Tongue (tissue), 2 donors: ENCODE data around the gene AFF1. TPM values are rescaled to one million over a fixed set of nuclear protein-coding genes. Genes with fewer than 3 reads are reported as not detected.

Experiments
- DNase-seq: peaks from one replicate; pipeline ENCODE4 v3.0.0-alpha.2; 2015
- total RNA-seq: library from RNA; depleted of rRNA; stranded (reverse); fragments of >200 nt; gene quantifications from one replicate; pipeline ENCODE4 v1.2.3, GENCODE V29; 2014

Gene AFF1
- total RNA-seq, 1 donor from 2014 or later = 41.1 TPM

GRCh38 chr4:87152310-87153041, 217.7 kb downstream of the AFF1 start:
- no peak for DNase-seq

DNA sequence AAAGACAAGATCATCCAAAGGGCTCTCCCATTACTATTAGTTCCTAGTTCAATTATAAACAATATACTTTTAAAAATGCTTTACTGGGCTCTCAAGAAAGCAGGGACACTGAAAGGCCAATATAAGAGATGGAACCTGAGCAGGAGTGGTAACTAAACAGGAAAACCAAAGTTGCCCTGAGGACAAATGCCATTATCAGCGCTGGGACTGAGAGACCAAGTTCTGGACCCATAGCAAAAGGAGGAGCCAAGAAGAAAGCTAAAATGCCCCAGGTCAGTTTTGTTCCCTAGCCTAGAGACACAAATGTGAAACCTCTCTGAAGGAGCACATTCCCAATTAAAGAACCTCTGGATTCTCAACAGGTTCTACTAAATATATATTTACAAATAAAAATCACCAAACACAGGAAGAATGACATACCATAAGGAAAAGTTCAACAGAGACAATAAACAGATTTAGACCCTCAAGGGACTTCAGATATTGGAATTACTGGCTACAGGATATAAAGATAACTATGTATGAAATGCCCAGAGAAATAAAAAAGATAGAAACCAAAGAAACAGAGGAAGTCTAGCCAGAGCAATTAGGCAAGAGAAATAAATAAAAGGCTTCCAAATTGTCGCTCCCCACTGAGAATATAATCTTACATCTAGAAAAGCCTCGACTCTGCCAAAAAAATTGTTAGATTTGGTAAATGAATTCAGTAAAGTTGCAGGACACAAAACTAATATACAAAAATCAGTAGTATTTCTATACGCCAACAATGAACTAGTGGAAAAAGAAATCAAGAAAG, 218.5 kb downstream of the AFF1 start:
- no peak for DNase-seq

DNA sequence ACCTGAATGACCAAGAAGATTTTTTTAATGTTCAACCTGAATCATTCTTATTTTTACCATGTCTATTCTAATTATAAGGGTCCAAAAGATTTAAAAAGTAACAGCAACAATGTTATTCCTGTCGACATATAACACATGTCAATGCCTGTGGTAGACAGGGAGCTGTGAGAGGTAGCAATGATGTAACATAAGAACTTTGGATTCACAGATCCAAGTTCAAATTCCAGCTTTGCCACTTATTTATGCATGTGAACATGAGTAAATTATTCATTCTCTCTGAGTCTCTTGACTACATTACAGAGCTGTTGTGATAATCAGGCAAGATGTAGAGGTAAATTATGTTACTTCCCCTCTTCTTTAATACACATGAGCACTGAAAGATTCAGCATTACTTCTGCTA, 231.1 kb downstream of the AFF1 start:
- DNase-seq = no peak

GRCh38 chr4:87166296-87166854, 231.6 kb downstream of the AFF1 start:
- DNase-seq = no peak

DNA sequence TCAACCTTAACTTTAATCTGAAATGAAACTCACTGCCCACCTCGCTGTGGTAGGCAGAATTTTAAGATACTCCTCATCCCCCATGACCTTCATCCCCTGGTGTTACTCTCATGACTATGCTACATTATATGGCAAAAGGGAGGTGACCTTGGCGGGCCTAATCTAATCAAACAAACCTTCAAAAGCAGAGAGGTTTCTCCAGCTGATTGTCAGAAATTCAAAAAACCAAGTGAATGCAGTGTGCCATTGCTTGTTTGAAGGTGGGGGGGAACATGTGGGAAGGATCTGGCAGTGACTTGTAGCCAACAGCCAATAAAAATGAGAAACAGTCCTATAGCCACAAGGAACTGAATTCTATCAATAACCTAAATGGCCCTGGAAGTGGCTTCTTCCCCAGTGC, 237.1 kb downstream of the AFF1 start:
- no peak for DNase-seq

- no peak for DNase-seq
Observed at GRCh38 chr4:87174672-87175071, 239.9 kb downstream of the AFF1 start.

DNA sequence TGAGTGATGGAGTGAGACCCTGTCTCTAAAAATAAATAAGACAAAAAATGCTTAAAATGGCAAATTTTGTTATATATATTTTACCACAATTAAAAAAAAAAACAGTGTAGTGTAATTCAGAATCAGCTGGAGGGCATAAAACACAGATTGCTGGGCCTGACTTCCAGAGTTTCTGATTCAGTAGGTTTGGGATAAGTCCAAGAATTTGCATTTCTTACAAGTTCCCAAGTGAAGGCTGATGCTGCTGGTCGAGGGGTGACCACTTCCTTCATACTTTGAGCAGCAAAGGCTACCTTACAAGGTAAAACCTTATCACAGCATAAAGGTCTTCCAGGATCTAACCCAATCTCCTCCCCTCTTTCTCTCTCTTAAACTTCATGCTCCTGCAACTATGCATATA, 244.9 kb downstream of the AFF1 start:
- no peak for DNase-seq

DNA sequence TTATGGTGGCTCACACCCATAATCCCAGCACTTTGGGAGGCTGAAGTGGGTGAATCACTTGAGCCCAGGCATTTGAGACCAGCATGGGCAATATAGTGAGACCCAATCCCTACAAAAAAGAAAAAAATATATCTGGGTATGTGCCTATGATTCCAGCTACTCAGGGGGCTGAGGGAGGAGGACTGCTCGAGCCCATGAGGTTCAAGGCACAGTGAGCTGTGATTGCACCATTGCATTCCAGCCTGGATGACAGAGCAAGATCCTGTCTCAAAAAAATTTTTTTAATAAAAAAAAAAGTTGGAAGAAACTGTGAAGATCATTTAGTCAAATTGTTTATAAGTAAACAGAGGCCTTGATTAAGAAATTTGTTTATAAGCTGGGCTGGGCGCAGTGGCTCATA, 246.0 kb downstream of the AFF1 start:
- no peak for DNase-seq

- no peak for DNase-seq
Observed at GRCh38 chr4:87185146-87185870, 250.5 kb downstream of the AFF1 start.

- DNase-seq = peak; percentile 72
Observed at GRCh38 chr4:87188048-87188447, 253.2 kb downstream of the AFF1 start.

- no peak for DNase-seq
Observed at GRCh38 chr4:87188932-87189331, 254.1 kb downstream of the AFF1 start.

Other genes with a start within 250 kb of the AFF1 start
- gene SLC10A6, start 85.6 kb upstream of the AFF1 start, total RNA-seq = 0.51 TPM
- 1.7 TPM for gene C4orf36, start 42.6 kb upstream of the AFF1 start, total RNA-seq